Measurements from ENCODE around the gene GABBR2.

The GABBR2 gene

GRCh38 chr9:98321269-98321668, 387.5 kb downstream of the GABBR2 start:
- no peak overlapping the region for H3K27ac ChIP-seq (ENCODE audit: low read depth, low read length)
- H3K9me3 ChIP-seq (ENCODE audit: control insufficient read depth, insufficient read depth, low read length), result no peaks in the 10 kb centered on the region
- H4K20me1 ChIP-seq (ENCODE audit: control insufficient read depth, insufficient read depth, low read depth, low read length), result no peaks in the 10 kb centered on the region
- no peaks in the 10 kb centered on the region for H3F3A ChIP-seq (ENCODE audit: control insufficient read depth, insufficient read depth)
- H3K4me1 ChIP-seq (ENCODE audit: control insufficient read depth, low read length), result 0 out of 2 replicates have a peak, but pooled peaks cover under 1% of the 10 kb centered on the region
- no peaks in the 10 kb centered on the region for H3K36me3 ChIP-seq (ENCODE audit: control insufficient read depth, low read length)
- TF ChIP-seq EZH2phosphoT487 (IDR thresholded peaks at IDR 0.05; ENCODE audit: borderline replicate concordance, low read length) (no peak), CTCF (IDR thresholded peaks at IDR 0.05; ENCODE audit: low read depth, low read length, poor library complexity, severe bottlenecking) (no peak)
- H3K4me3 ChIP-seq (ENCODE audit: low read length), result no peak overlapping the region
- H3K79me2 ChIP-seq (ENCODE audit: control insufficient read depth, low read length), result no peaks in the 10 kb centered on the region
- no peaks in the 10 kb centered on the region for H3K9me2 ChIP-seq (replicated peaks; ENCODE audit: control insufficient read depth, low read length)
- no peak overlapping the region for H3K4me2 ChIP-seq (ENCODE audit: low read length)
- H3K27me3 ChIP-seq (ENCODE audit: control insufficient read depth, low read length), result no peaks in the 10 kb centered on the region

DNA sequence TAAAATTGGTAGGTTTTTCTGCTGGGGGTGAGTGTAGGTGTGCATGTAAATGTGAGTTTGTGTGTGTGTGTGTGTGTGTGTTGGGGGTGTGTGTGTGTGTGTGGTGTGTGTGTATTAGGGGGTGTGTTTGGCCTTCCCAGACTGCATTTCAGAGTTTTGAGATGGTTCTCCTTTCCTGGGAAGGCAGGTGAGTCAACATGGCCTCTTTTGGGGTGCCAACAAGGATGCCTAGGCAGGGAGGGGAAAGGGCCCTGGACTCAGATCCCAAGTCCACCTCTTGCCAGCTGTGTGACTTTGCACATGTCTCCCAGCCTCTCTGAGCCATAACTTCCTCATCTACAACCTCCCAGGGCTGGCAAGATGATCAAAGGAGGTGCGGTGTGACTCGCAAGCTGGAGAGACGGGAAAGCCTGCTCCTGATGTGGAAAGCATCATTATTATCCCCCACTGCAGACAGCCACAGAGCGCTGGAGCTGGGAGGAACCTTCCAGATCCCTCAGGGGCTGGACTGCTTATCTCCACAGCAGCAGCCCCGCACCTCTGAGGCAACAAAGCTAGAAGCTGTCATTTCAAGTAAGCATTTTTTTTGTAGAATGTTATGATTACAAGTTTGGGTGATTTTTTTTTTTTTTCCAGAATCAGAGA, 389.8 kb downstream of the GABBR2 start:
- Histone ChIP-seq H3K79me2 (ENCODE audit: control insufficient read depth, low read length) (no peaks in the 10 kb centered on the region), H3K4me3 (ENCODE audit: low read length) (no peak overlapping the region), H3K27ac (ENCODE audit: low read depth, low read length) (no peak overlapping the region), H3K4me2 (ENCODE audit: low read length) (no peak overlapping the region), H3F3A (ENCODE audit: control insufficient read depth, insufficient read depth) (no peaks in the 10 kb centered on the region), H3K9me2 (replicated peaks; ENCODE audit: control insufficient read depth, low read length) (no peaks in the 10 kb centered on the region), H3K27me3 (ENCODE audit: control insufficient read depth, low read length) (peaks cover 2% of the 10 kb centered on the region; the same call in 1 of the 2 replicates), H3K4me1 (ENCODE audit: control insufficient read depth, low read length) (no peaks in the 10 kb centered on the region), H4K20me1 (ENCODE audit: control insufficient read depth, insufficient read depth, low read depth, low read length) (no peaks in the 10 kb centered on the region), H3K36me3 (ENCODE audit: control insufficient read depth, low read length) (no peaks in the 10 kb centered on the region), H3K9me3 (ENCODE audit: control insufficient read depth, insufficient read depth, low read length) (no peaks in the 10 kb centered on the region)
- no peak for TF ChIP-seq CTCF (IDR thresholded peaks at IDR 0.05; ENCODE audit: low read depth, low read length, poor library complexity, severe bottlenecking)
- no peak for TF ChIP-seq EZH2phosphoT487 (IDR thresholded peaks at IDR 0.05; ENCODE audit: borderline replicate concordance, low read length)

DNA sequence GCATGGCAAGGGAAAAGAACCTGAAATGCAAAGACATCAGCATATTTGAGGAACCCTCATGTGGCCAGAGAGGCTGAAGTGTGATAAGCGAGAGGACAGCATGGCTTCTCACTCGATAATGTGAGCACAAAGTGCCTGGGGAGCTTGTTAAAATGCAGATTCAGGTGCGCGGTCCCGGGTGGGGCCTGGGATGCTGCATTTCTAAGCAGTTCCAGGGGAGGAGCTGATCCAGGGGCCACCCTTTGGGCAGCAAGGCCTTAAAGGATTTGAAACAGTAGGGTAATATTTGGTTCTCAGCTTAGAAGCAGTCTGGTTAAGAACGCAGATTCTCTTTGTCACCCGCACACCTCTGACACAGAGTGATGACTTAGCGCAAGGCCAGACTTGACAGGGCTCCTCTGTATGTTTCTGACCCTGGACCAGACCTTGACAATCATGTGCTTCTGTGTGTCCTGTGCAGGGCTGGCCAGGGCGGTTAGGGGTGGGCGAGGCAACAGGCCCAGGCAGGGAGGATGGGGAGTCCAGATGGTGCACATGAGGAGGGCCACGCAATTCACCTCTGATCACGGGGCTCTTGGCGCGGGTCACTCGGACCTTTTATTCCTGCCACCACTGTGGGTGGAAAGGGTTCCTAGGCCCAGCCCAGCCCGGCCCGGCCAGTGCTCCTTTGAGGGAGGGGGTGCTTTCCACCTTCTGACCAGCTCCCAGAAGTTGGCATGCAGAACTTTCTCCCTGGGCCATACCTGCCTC, 390.5 kb downstream of the GABBR2 start:
- no peak overlapping the region for H3K4me2 ChIP-seq (ENCODE audit: low read length)

More for the DNA sequence above, 390.5 kb downstream of the GABBR2 start:
- Histone ChIP-seq H3K9me3 (ENCODE audit: control insufficient read depth, insufficient read depth, low read length) (no peaks in the 10 kb centered on the region), H3K27ac (ENCODE audit: low read depth, low read length) (no peak overlapping the region), H3F3A (ENCODE audit: control insufficient read depth, insufficient read depth) (no peaks in the 10 kb centered on the region), H3K27me3 (ENCODE audit: control insufficient read depth, low read length) (peaks cover 9% of the 10 kb centered on the region; the same call in 1 of the 2 replicates), H3K36me3 (ENCODE audit: control insufficient read depth, low read length) (no peaks in the 10 kb centered on the region), H3K9me2 (replicated peaks; ENCODE audit: control insufficient read depth, low read length) (no peaks in the 10 kb centered on the region), H3K4me1 (ENCODE audit: control insufficient read depth, low read length) (no peaks in the 10 kb centered on the region), H3K79me2 (ENCODE audit: control insufficient read depth, low read length) (no peaks in the 10 kb centered on the region), H4K20me1 (ENCODE audit: control insufficient read depth, insufficient read depth, low read depth, low read length) (no peaks in the 10 kb centered on the region), H3K4me3 (ENCODE audit: low read length) (no peak overlapping the region)
- TF ChIP-seq CTCF (IDR thresholded peaks at IDR 0.05; ENCODE audit: low read depth, low read length, poor library complexity, severe bottlenecking), result no peak
- TF ChIP-seq EZH2phosphoT487 (IDR thresholded peaks at IDR 0.05; ENCODE audit: borderline replicate concordance, low read length), result no peak
